HG02759 (cell line): ENCODE data around the gene PDSS2.
"Not testable (repeated sequence)": the region's sequence is repeated elsewhere in the genome, so short reads cannot be mapped to it uniquely, and the experiment has no call there.

Experiments used
- ATAC-seq: cut with Tn5 transposase; IDR thresholded peaks from one replicate; pipeline ENCODE4 v1.9.1; 2021; ENCODE audit warnings: mild to moderate bottlenecking, moderate library complexity; ENCODE audit not compliant: unreplicated experiment

Gene PDSS2

GRCh38 chr6:107186047-107186446 lies 273.3 kb downstream of the PDSS2 start:
- no peak for ATAC-seq

GRCh38 chr6:107185391-107185970 lies 273.9 kb downstream of the PDSS2 start:
- no peak for ATAC-seq

DNA sequence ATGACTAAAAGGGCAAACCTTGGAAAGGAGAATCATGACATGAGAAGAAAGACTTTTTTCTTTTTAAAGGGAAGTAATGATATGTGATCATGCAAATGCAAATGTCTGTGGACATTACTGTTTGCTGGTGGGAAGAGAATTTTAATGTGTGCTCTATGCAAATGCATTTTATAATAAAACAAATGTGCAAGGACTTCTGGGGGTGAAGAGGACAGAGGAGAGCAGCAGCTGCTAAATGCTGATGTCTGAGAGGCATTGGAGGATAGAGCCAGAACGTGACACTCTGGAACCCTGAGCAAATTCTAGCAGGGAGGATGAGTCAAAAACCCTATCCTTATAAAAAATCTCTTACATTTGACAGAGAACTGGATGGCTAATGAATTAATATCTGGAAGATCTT lies 274.9 kb downstream of the PDSS2 start:
- ATAC-seq = no peak

GRCh38 chr6:107180099-107180498 lies 279.3 kb downstream of the PDSS2 start:
- ATAC-seq = no peak

- no peak for ATAC-seq
Observed at GRCh38 chr6:107179004-107179403, 280.4 kb downstream of the PDSS2 start.

- ATAC-seq = no peak
Observed at GRCh38 chr6:107173779-107174178, 285.6 kb downstream of the PDSS2 start.

- ATAC-seq = no peak
Observed at GRCh38 chr6:107171513-107171912, 287.9 kb downstream of the PDSS2 start.

DNA sequence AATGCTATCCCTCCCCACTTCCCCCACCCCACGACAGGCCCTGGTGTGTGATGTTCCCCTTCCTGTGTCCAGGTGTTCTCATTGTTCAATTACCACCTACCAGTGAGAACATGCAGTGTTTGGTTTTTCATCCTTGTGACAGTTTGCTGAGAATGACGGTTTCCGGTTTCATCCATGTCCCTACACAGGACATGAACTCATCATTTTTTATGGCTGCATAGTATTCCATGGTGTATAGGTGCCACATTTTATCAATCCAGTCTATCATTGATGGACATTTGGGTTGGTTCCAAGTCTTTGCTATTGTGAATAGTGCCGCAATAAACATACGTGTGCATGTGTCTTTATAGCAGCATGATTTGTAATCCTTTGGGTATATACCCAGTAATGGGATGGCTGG lies 295.1 kb downstream of the PDSS2 start:
- ATAC-seq = not testable (repeated sequence)

- no peak for ATAC-seq
Observed at GRCh38 chr6:107161521-107161920, 297.8 kb downstream of the PDSS2 start.

- ATAC-seq = no peak
Observed at GRCh38 chr6:107156617-107157016, 302.7 kb downstream of the PDSS2 start.

DNA sequence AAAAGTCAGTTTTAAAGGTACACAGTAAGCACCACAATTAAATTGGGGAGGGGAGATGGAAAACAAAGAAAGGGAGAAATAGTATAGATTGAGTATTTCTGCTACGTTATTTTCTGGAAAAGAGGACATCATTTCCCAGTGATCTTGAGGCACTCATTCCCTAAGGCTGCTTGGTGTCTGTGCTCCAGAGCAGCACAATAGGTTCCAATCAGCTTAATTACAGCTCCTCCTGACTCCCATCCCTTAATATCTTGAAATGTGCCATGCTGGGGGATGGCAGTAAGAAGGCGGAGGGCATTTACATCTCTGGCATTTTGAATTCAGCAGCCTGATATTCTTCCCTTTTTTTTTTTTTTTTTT lies 304.6 kb downstream of the PDSS2 start:
- no peak for ATAC-seq

- no peak for ATAC-seq
Observed at GRCh38 chr6:107154131-107154800, 305.1 kb downstream of the PDSS2 start.

- ATAC-seq = no peak
Observed at GRCh38 chr6:107152638-107153430, 306.5 kb downstream of the PDSS2 start.

DNA sequence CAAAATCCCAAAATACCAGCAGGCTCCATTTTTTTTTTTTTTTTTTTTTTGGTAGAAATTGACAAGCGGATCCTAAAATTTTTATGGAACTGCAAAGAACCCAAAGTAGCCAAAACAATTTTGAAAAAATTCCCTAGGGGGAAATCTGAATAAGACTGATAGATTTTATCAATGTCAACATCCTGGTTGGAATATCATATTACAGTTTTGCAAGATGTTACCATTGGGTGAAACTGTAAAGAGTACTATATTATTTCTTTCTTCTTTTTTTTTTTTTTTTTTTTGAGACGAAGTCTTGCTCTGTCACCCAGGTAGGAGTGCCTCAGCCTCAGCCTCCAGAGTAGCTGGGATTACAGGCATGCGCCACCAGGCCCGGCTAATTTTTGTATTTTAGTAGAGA lies 314.7 kb downstream of the PDSS2 start:
- no peak for ATAC-seq

- no peak for ATAC-seq
Observed at GRCh38 chr6:107144014-107144413, 315.4 kb downstream of the PDSS2 start.

DNA sequence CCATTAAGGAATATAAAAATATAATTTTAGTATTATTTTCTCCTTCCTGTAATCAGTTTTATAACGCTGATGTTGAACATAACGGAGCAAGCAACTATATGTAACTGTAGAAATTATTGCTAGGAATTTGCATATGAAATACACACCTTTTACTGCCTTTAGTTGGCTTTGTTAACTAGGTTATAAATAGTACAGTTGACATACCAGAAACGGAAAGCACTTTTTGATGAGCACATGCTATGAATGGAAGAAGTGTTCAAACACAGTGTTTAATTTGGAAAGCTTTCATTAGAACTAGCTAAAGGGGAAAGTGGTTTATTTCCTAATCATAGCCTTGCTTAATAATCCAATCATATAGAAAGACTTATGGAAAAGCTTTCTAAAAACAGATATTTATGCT lies 318.8 kb downstream of the PDSS2 start:
- no peak for ATAC-seq

GRCh38 chr6:107136324-107136723 lies 323.0 kb downstream of the PDSS2 start:
- not testable (repeated sequence) for ATAC-seq

- ATAC-seq = not testable (repeated sequence)
Observed at GRCh38 chr6:107135048-107135680, 324.2 kb downstream of the PDSS2 start.

- no peak for ATAC-seq
Observed at GRCh38 chr6:107132330-107132954, 326.9 kb downstream of the PDSS2 start.

- ATAC-seq = no peak
Observed at GRCh38 chr6:107129370-107129925, 329.9 kb downstream of the PDSS2 start.

DNA sequence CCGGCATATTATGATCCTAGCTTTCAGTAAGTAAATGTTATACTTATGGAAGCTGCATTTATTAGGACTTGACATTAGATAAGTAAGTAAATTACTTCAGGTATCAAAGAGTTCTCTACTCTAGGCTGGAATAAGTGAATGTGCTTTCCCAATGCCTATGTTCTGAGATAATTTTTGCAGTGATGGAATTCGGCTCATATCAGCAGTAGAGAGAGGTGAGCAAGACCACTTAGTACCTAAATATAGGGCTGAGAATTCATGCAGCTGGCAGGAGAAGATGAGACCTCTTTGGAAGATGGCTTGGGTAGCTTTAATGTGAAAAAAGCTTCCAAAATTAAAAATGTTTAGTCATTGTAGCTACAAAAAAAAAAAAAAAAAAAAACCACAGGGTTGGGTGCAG lies 330.8 kb downstream of the PDSS2 start:
- no peak for ATAC-seq
